HG02852 (cell line): Measurements from ENCODE around the gene MRGPRX4.
"Not testable (repeated sequence)": the region's sequence is repeated elsewhere in the genome, so short reads cannot be mapped to it uniquely, and the experiment has no call there.

ENCODE experiments used
- ATAC-seq: cut with Tn5 transposase; IDR thresholded peaks from one replicate; pipeline ENCODE4 v1.9.1; 2021; ENCODE audit warnings: mild to moderate bottlenecking, moderate library complexity; ENCODE audit not compliant: unreplicated experiment

Gene MRGPRX4

DNA sequence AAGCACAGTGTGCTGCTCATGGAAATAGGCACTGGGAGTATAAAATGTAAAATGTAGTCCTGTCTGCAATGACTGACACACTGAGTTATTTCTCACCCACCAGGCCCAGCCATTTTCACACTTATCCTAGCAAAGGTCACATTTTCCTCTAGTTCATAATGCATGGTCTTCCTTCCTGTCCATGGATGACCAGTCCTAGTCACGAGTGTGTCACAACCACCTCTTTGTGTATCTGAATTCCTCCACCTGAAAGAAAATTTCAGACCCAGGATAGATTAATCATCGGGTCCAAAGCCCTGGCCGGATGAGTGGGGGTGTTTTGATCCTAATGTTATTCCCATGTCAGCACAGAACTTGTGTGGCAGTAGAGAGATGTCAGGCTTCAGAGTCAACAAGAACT, at the start of gene MRGPRX4:
MRGPRX4 (plus strand) TSS at position 172 of the 400 bp plus-strand sequence. CDS start 420 bp downstream, outside the sequence.
- ATAC-seq, result no peak

DNA sequence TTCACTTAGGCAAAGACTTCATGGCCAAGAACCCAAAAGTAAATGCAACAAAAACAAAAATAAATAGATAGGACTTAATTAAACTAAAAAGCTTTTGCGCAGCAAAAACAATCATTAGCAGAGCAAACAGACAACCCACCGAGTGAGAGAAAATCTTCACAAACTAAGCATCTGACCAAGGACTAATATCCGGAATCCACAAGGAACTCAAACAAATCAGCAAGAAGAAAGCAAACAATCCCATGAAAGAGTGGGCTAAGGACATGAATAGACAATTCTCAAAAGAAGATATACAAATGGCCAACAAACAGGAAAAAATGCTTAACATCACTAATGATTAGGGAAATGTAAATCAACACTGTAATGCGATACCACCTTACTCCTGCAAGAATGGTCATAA, 41.5 kb upstream of the MRGPRX4 start:
- ATAC-seq, result not testable (repeated sequence)

DNA sequence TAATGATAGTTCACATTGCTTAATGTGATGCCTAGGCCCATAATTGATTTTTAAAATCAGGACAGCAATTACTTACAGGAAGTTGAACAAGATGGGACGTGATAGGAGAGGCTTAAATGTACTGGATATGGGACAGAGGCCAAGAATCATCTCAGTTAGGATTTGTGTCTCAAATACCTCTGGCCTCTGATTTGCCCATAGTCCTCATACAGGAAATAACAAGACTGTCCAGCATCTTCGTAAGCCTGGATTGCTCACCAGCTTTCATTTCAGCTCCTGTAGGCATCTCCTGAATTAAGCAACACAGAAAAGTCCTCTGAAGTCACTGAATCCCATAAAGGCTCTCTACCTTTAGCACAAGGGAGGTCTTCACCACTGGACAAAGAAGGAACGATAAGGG, 40.3 kb upstream of the MRGPRX4 start, which contains the start of gene MRGPRX3:
MRGPRX3 (plus strand) TSS at position 231 of the 400 bp plus-strand sequence. CDS start 4,632 bp downstream, outside the sequence.
- ATAC-seq, result no peak

DNA sequence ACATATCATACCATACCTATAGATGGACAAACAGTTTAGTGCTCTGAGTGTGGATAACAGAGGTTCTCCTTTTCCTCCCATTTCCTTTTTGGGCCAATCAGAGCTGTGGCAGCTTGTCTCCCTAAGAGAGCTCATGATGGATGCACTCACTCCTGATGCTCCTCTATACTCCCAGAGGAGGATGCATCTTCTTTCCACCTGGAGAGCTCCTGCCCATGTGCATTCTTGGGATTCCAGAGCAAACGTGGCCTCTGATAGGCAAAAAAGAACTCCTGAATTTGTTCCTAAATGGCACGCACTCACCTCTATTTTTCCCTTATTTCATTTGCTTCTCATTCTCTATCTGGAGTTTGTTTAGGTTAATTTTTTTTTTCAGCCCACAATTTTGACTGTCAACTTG, 37.3 kb upstream of the MRGPRX4 start:
- ATAC-seq, result no peak

DNA sequence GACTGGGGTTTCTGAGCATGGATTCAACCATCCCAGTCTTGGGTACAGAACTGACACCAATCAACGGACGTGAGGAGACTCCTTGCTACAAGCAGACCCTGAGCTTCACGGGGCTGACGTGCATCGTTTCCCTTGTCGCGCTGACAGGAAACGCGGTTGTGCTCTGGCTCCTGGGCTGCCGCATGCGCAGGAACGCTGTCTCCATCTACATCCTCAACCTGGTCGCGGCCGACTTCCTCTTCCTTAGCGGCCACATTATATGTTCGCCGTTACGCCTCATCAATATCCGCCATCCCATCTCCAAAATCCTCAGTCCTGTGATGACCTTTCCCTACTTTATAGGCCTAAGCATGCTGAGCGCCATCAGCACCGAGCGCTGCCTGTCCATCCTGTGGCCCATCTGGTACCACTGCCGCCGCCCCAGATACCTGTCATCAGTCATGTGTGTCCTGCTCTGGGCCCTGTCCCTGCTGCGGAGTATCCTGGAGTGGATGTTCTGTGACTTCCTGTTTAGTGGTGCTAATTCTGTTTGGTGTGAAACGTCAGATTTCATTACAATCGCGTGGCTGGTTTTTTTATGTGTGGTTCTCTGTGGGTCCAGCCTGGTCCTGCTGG, 35.3 kb upstream of the MRGPRX4 start:
- ATAC-seq, result no peak

- ATAC-seq, result no peak
These were observed 32.5 kb upstream of the MRGPRX4 start for GRCh38 chr11:18140145-18140544.

- ATAC-seq, result no peak
These were observed 28.4 kb upstream of the MRGPRX4 start for GRCh38 chr11:18144243-18144642.

DNA sequence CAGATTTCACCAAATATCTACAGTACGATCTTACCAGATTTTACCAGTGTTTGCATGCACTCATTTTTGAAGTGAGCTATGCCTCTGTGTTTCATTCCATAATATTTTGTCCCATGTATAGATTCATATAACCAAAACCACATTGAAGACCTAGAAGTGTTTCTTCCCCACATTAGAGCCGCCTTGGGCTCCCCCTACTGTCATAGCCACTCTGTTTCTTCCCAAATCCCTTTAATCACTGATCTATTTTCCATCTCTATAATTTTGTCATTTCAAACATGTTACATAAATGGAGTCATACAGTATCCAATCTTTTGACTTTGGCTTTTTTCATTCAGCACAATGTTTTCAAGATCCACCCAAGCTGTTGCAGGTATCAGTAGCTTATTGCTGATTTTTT, 27.6 kb upstream of the MRGPRX4 start:
- no peak for ATAC-seq

DNA sequence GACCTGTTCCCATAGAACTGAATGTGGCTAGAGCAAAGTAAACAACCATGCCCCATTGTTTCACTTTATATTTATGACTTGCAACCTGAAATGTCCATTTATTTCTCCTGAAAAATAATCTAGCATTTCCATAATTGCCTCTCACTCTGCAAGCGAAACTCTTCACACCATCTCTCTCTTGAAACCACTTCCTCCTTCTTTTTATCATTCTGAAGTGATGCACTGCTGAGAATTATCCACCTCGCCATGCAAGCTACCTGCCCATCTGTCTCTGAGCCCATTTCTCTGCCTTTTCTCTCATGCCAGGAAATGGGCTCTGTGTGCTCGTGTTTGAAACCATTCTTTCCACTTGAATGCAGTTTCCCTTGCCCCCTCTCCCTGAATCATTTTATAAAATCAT, 26.8 kb upstream of the MRGPRX4 start:
- ATAC-seq, result no peak

DNA sequence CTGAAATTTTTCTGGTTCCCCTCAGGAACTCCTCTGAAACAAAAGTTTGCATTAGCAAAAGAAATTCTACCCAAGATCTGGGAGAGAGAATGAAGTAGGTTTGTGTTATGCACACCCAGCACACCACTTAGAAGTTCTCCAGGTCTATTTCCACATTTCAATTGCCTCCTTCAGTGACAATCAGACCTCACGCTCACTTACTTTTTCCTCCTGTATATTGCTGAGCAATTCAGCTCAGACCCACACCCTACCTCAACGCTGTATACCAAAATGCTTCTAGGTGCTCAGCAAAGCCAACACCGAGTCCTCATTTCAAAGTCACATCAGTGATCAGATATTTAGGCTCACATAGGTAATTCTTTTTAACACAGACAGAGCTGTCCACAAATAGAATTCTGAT, 21.1 kb upstream of the MRGPRX4 start:
- no peak for ATAC-seq

GRCh38 chr11:18168372-18168771, 4.3 kb upstream of the MRGPRX4 start:
- ATAC-seq, result no peak

- no peak for ATAC-seq
These were observed 1.1 kb upstream of the MRGPRX4 start for GRCh38 chr11:18171377-18172000.

DNA sequence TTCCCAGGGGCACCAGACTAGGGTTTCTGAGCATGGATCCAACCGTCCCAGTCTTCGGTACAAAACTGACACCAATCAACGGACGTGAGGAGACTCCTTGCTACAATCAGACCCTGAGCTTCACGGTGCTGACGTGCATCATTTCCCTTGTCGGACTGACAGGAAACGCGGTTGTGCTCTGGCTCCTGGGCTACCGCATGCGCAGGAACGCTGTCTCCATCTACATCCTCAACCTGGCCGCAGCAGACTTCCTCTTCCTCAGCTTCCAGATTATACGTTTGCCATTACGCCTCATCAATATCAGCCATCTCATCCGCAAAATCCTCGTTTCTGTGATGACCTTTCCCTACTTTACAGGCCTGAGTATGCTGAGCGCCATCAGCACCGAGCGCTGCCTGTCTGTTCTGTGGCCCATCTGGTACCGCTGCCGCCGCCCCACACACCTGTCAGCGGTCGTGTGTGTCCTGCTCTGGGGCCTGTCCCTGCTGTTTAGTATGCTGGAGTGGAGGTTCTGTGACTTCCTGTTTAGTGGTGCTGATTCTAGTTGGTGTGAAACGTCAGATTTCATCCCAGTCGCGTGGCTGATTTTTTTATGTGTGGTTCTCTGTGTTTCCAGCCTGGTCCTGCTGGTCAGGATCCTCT, 709 bp downstream of the MRGPRX4 start:
- no peak for ATAC-seq

- no peak for ATAC-seq
These were observed 16.2 kb downstream of the MRGPRX4 start for GRCh38 chr11:18188796-18189195.

- not testable (repeated sequence) for ATAC-seq
These were observed 17.0 kb downstream of the MRGPRX4 start for GRCh38 chr11:18189476-18190245.

DNA sequence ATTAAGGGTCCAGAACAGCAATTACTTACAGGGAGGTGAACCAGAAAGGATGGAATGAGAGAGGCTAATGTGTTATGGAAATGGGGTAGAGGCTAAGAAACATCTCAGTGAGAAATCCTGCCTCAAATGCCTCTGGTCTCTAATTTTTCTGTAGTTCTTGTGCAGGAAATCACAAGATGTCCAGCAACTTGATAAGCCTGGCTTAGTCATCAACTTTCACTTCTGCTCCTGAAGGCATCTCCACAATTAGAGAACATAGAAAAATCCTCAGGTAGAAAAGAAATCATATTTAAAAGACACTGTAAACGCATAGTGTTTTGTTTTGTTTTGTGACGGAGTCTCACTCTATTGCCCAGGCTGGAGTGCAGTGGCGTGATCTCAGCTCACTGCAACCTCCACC, 18.7 kb downstream of the MRGPRX4 start:
- ATAC-seq, result no peak

DNA sequence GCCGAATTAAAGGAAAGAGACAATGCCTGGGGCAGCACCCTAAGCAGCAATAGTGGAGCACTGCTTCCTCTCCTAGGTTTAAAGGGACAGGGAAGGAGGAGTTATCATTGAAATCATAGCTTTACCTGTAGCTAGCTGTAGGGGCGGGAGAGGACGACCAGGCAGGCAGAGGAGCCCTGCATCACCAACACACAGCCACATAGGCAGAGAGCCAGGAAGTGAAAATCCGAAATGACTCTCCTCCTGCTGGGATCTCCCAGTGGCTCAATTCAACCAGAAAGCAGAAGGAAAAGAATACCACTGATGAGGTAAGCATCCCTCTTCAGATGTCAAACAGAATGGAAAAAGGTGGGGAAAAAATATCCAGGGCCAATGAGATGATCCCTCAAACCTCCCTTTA, 20.4 kb downstream of the MRGPRX4 start:
- peak; percentile 51 for ATAC-seq

GRCh38 chr11:18196532-18196931, 23.9 kb downstream of the MRGPRX4 start:
- ATAC-seq, result no peak

DNA sequence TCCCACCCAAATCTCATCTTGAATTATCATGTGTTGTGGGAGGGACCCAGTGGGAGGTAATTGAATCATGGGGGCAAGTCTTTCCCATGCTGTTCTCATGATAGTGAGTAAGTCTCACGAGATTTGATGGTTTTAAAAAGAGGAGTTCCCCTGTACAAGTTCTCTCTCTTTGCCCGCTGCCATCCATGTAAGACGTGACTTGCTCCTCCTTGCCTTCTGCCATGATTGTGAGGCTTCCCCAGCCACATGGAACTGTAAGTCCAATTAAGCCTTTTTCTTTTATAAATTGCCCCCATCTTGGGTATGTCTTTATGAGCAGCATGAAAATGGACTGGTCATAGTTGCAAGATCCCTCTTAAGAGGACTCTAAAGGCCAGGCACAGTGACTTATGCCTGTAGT, 25.1 kb downstream of the MRGPRX4 start:
- ATAC-seq, result not testable (repeated sequence)

DNA sequence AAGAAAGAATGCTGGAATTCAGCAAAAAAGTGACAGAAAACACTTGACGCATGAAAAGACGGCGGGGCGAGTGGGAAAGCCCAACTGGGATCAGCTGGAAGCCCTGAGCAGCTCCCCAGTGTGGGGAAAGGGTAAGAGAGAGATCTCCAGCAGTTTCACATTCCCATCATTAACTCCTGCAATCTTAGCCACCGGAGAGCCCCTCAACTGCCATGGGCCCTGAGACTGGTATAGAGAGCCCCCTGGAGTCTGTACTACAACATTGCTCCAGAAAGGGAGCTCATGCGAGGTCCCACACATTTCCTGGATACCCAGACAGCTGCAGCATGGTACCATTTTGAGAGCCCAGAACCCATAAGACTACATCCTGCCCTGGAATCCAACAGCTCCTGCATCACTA, 31.1 kb downstream of the MRGPRX4 start:
- ATAC-seq, result no peak

DNA sequence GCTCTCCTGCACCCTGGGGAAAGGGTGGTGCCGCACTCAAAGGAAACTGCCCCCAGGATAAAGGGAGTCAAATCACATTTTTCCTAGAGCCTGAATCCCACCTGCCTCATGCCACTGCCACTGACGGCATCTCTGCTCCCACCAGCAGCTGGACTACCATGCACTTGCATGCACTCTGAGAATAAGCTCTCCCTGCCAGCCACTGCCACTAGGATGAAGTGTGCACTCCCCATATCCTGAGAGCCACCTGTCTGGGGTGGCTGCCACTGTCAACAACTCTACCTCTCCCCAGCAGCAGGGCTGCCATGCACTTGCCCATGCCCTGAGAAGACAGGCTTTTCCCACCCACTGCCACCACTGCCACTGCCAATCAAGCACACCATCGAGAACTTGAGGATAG, 31.6 kb downstream of the MRGPRX4 start:
- no peak for ATAC-seq
